WTC11 (cell line): ENCODE data around the gene ZC3H14. TPM values are rescaled to one million over a fixed set of nuclear protein-coding genes. Genes with fewer than 3 reads are reported as not detected.
A peak's percentile ranks its signal among the peaks of the same experiment; 100 is the strongest.

ENCODE experiments used
- AFF4 ChIP-seq: sonication (generic); formaldehyde crosslinking; IDR thresholded peaks from 2 replicates; pipeline ENCODE4 v1.8.1; 2023; ENCODE audit warnings: mild to moderate bottlenecking, missing genetic modification reagents, borderline replicate concordance
- AR ChIP-seq: fragments of 250-450 bp; sonication (Bioruptor Pico); IDR thresholded peaks from 2 replicates; pipeline ENCODE4 v1.9.0; 2021; ENCODE audit warnings: mild to moderate bottlenecking
- FOXJ3 ChIP-seq: sonication (generic); formaldehyde crosslinking; IDR thresholded peaks from 2 replicates; pipeline ENCODE4 v1.9.0; 2021; ENCODE audit warnings: missing genetic modification reagents, mild to moderate bottlenecking, borderline replicate concordance
- FOXK1 ChIP-seq: sonication (generic); formaldehyde crosslinking; IDR thresholded peaks from 2 replicates; pipeline ENCODE4 v1.8.0; 2022; ENCODE audit warnings: mild to moderate bottlenecking, moderate library complexity, missing genetic modification reagents
- MLX ChIP-seq: sonication (generic); formaldehyde crosslinking; IDR thresholded peaks from 2 replicates; pipeline ENCODE4 v1.8.1; 2023; ENCODE audit warnings: mild to moderate bottlenecking, missing genetic modification reagents, moderate library complexity
- NR2C2 ChIP-seq: sonication (generic); formaldehyde crosslinking; IDR thresholded peaks from 2 replicates; pipeline ENCODE4 v1.8.0; 2022; ENCODE audit warnings: mild to moderate bottlenecking, missing genetic modification reagents
- SMAD4 ChIP-seq: sonication (generic); formaldehyde crosslinking; IDR thresholded peaks from 2 replicates; pipeline ENCODE4 v1.8.0; 2022; ENCODE audit warnings: mild to moderate bottlenecking, missing genetic modification reagents
- STAT6 ChIP-seq: sonication (generic); formaldehyde crosslinking; conservative IDR thresholded peaks from 2 replicates; pipeline ENCODE4 v1.8.1; 2023; ENCODE audit warnings: mild to moderate bottlenecking, low read depth, missing genetic modification reagents, moderate library complexity
- TEAD1 ChIP-seq: sonication (generic); formaldehyde crosslinking; IDR thresholded peaks from 2 replicates; pipeline ENCODE4 v1.8.0; 2022; ENCODE audit warnings: mild to moderate bottlenecking, missing genetic modification reagents
- TP53 ChIP-seq: sonication (generic); formaldehyde crosslinking; IDR thresholded peaks from 2 replicates; pipeline ENCODE4 v1.8.1; 2023; ENCODE audit warnings: mild to moderate bottlenecking, missing genetic modification reagents
- ZNF532 ChIP-seq: fragments of 250-450 bp; sonication (Bioruptor Pico); IDR thresholded peaks from 2 replicates; pipeline ENCODE4 v1.9.0; 2021; ENCODE audit warnings: mild to moderate bottlenecking, borderline replicate concordance
- total RNA-seq: library from RNA; stranded (reverse); gene quantifications from 3 replicates; pipeline ENCODE4 v1.2.3, GENCODE V29; 2021

ZC3H14 gene
- total RNA-seq, 1 experiment from 2014 or later: 64.9 TPM

- no peak for TF ChIP-seq ZNF532 (CRISPR knock-in tag)
- TF ChIP-seq TEAD1 (CRISPR knock-in tag): peak; percentile 48; the same call in 1 of the 2 replicates
- TF ChIP-seq NR2C2 (CRISPR knock-in tag): no peak
- TF ChIP-seq TP53 (CRISPR knock-in tag): peak; percentile 72; the same call in 1 of the 2 replicates
- peak; percentile 57; the same call in 1 of the 2 replicates for TF ChIP-seq FOXK1 (CRISPR knock-in tag)
- 0 out of 2 replicates have a peak, but pooled peaks have one; percentile 34 for TF ChIP-seq AFF4 (CRISPR knock-in tag)
- no peak for TF ChIP-seq STAT6
- no peak for TF ChIP-seq MLX (CRISPR knock-in tag)
- no peak for TF ChIP-seq FOXJ3 (CRISPR knock-in tag)
- no peak for TF ChIP-seq SMAD4
- TF ChIP-seq AR (CRISPR knock-in tag): no peak
Measured at GRCh38 chr14:88551094-88551870, 11.6 kb upstream of the ZC3H14 start (continued).
